Ishikawa (cell line): ENCODE data around the gene ABLIM2.

Experiments
- CREB1 ChIP-seq: IDR thresholded peaks from 2 replicates; pipeline ENCODE4 v1.6.1; 2012; ENCODE audit warnings: low read depth
- EGR1 ChIP-seq: IDR thresholded peaks from 2 replicates; pipeline ENCODE4 v1.6.1; 2012
- EP300 ChIP-seq: IDR thresholded peaks from 2 replicates; pipeline ENCODE4 v1.6.1; 2012; ENCODE audit warnings: borderline replicate concordance
- NFIC ChIP-seq: IDR thresholded peaks from 2 replicates; pipeline ENCODE4 v1.6.1; 2012
- TEAD4 ChIP-seq: IDR thresholded peaks from 2 replicates; pipeline ENCODE4 v1.6.1; 2012
- YY1 ChIP-seq: IDR thresholded peaks from 2 replicates; pipeline ENCODE4 v1.6.1; 2012; ENCODE audit warnings: low read depth

DNA sequence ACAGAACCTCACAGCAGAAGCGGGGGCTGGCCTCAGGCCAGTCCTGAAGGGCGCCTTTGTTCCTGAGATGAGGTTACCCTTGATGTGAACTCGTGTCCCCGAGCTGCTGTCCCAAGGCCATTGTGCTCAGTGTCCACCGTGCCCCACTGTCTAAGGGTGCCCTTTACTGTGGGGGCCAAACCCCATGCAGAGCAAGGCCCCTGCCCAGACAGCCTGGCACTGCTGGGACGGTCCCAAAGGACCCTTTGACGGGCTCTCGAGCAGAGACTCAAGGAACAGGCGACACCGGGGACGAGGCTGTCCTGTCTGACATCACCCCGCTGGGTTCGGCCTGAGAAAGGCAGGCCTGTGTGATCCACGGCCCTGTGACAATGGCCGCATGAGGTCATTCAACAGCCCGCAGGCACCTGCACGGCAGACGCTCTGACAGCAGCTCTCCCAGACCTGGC, 100.6 kb downstream of the ABLIM2 start:
- TF ChIP-seq YY1, result no peak
- no peak for TF ChIP-seq EP300
- TF ChIP-seq CREB1, result no peak
- TF ChIP-seq NFIC, result no peak
- no peak for TF ChIP-seq TEAD4
- no peak for TF ChIP-seq EGR1
